Measurements from ENCODE around the gene XIRP1.

DNA sequence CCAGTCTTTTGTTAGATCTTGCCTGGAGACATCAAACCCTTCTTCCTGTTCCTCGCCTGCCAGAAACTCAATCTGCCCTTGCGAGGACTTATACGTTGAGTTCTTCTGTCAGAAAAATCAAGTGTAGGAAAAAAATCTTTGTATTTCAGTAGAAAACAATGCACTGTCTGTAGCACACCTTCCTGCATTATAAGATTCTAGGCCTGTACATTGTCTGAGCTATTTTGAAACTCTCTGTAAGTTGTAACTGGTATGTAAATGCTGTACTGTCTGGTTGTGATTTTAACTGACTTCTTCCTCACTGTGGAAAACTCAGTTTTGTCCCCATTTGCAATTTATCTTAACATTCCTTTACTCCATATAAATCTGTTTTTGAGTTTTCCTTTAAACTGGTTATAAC lies 17.7 kb upstream of the XIRP1 start:
- TF ChIP-seq, protein P1, sequence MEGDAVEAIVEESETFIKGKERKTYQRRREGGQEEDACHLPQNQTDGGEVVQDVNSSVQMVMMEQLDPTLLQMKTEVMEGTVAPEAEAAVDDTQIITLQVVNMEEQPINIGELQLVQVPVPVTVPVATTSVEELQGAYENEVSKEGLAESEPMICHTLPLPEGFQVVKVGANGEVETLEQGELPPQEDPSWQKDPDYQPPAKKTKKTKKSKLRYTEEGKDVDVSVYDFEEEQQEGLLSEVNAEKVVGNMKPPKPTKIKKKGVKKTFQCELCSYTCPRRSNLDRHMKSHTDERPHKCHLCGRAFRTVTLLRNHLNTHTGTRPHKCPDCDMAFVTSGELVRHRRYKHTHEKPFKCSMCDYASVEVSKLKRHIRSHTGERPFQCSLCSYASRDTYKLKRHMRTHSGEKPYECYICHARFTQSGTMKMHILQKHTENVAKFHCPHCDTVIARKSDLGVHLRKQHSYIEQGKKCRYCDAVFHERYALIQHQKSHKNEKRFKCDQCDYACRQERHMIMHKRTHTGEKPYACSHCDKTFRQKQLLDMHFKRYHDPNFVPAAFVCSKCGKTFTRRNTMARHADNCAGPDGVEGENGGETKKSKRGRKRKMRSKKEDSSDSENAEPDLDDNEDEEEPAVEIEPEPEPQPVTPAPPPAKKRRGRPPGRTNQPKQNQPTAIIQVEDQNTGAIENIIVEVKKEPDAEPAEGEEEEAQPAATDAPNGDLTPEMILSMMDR (IDR thresholded peaks at IDR 0.05; ENCODE audit: borderline replicate concordance, extremely low read depth, low read length, poor library complexity, severe bottlenecking), result no peak
- no peak for TF ChIP-seq EZH2 (IDR thresholded peaks at IDR 0.05; ENCODE audit: borderline replicate concordance, low read depth, low read length, severe bottlenecking)

Data from DND-41 (cell line).